ENCODE results near the gene SLC4A1AP.

The SLC4A1AP gene

GRCh38 chr2:27723372-27724144 is 59.9 kb downstream of the SLC4A1AP start:
- DNase-seq, result no peak

DNA sequence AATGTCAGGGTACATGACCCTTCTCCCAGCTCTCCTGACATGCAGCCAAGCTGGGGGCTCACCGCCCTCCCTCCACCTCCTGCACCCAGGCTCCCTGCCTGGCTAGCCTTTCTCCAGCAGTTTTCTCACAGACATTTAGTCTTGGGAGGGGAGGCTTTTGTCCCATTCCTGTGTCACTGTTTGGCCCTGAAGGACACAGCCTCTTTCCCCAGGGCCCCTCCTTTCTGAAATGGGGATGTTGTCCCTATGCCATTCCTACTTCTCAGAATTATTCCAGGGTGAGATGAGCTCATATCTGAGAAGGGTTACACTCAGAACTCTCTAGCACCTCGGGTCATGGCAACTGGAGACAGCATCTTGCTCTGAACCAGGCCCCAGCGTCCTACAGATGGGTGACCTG is 60.5 kb downstream of the SLC4A1AP start:
- DNase-seq, result no peak

- DNase-seq, result no peak
Observed at GRCh38 chr2:27724905-27725701, 61.4 kb downstream of the SLC4A1AP start.

DNA sequence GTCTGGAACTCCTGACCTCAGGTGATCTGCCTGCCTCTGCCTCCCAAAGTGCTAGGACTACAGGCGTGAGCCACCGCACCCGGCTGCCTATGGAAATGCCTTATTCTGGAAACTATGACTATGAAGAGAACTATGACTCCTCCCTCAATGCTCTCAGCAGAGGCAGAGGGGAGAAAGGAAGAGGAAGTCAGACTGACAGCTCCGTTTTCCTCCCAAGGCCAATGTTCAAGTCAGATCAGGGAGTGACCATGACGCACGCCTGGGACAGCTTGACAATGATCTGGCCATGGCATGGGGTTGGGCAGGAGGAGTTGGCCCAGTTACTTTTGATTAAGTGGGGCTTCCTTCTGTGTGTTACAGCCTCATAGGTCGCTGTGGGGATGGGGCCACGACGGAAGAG is 63.6 kb downstream of the SLC4A1AP start:
- DNase-seq, result no peak

- DNase-seq, result no peak
Observed at GRCh38 chr2:27728081-27728858, 64.6 kb downstream of the SLC4A1AP start.

- no peak for DNase-seq
Observed at GRCh38 chr2:27729198-27729597, 65.5 kb downstream of the SLC4A1AP start.

DNA sequence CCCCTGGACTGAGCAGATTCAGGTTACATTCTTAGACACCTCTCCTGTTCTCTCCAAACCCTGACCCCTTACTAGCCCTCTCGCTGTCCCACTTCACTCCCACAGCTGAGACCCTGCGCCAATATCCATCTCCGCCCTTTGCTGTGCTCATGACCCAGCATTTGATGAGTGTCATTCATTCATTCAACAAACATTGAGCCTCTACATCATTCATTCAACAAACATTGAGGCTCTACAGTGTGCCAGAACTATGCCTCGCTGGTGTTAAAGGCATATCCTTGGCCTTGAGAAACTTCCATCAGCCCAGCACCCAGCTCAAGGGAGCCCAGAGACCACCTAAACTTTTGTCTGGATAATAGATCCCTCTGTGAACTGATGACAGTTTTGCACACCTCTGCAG is 65.9 kb downstream of the SLC4A1AP start:
- no peak for DNase-seq

GRCh38 chr2:27730261-27730662 is 66.6 kb downstream of the SLC4A1AP start:
- no peak for DNase-seq

GRCh38 chr2:27730980-27731691 is 67.4 kb downstream of the SLC4A1AP start:
- no peak for DNase-seq

GRCh38 chr2:27734305-27734704 is 70.6 kb downstream of the SLC4A1AP start:
- DNase-seq, result no peak

DNA sequence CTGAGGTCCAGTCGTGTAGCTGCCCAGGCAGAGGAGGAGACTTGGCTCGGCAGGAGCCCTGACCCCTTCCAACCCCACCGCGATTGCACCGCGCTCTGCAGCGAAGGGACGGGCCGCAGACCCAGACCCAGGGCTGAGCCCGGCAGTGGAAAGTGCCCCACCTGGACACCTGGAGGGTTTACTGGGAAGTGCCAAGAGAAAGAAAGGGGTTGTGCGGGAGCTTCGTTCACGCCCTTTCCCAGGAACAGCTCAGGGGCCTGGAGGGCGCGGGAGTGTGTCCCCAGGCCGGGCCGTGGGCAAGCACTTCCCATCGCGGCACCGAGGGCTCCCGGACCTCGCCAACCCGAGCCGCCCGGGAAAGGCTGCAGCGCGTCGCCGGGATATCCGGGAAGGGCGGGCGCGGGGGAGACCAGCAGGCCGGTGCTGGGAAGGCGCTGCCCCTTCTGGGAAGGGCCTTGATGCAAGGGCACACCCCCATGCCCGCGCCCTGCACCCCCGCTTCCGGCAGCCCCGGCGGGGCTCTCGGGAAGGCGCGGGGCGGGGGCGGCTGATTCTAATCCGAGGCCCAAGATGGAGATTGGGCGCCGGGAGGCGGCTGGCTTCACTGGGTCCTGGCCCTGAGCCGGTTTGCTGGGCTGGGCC is 71.7 kb downstream of the SLC4A1AP start:
- no peak for DNase-seq

GRCh38 chr2:27736031-27736889 is 72.6 kb downstream of the SLC4A1AP start:
- no peak for DNase-seq

DNA sequence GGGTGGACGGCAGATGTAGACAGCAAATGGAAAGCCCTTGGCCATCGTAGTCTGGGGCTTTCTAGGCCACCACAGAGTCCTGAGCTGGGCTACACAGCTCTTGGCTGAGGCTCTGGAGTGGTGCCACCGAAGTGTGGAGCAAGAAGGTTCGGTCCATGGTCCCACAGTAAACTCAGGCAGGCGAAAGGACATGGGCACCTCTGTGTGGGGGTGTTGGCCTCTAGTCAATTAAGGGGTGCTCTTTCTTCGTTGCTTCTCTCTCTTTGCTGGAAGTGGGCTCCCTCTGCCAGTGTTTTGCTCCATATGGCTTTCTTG is 73.2 kb downstream of the SLC4A1AP start:
- DNase-seq, result no peak

GRCh38 chr2:27737676-27738348 is 74.1 kb downstream of the SLC4A1AP start:
- DNase-seq, result no peak

GRCh38 chr2:27738349-27739057 is 74.8 kb downstream of the SLC4A1AP start:
- no peak for DNase-seq

- no peak for DNase-seq
Observed at GRCh38 chr2:27739058-27739373, 75.3 kb downstream of the SLC4A1AP start.

DNA sequence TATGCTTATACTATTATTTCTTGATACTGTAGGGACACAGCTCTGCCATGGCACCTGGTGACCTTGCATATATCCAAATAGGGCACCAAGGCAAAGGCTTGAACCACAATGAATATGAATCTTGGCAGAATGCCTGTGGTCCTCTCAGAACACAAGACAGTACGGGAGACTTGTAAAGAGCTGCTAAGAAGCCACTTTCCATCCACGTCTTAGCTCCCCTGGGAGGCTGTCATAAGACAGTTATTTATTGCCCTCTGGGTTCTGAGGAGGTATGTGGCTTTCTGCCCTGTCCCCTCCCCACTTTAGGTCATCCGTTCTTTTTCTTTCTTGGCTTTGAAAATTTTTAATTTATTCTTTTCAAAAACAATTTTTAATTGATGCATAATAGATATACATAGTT is 78.0 kb downstream of the SLC4A1AP start:
- no peak for DNase-seq

GRCh38 chr2:27742571-27742970 is 78.9 kb downstream of the SLC4A1AP start:
- DNase-seq, result no peak
